ENCODE data around the gene ASTN1.

Gene ASTN1

DNA sequence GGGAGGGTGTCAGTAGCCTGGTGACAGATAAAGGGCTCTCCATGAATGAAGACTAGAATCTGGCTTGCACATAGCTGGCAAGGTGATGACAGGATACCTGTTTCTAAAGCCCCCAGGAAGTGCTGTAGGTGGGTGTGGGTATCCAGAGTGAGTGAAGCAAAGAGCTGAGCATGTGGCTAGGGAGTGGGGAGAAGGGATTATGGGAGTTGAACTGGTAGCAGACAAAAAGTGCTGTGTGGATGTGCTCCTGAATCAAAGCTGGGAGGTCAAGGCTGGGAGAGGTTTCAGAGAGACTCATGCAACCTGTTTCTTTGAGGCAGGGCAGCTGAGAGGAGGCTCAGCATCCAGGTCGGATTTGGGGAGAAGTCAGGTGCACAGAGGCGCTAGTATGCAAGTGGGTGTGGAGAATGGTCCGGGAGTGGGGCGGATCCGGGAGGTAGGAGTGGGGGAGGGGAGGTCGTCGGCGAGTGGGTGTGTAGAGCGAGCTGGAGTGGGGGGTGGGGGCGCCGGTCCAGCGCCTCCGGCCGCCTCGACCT is 600 bp downstream of the ASTN1 start:
- no peak for DNase-seq (ENCODE audit: low spot score)

DNA sequence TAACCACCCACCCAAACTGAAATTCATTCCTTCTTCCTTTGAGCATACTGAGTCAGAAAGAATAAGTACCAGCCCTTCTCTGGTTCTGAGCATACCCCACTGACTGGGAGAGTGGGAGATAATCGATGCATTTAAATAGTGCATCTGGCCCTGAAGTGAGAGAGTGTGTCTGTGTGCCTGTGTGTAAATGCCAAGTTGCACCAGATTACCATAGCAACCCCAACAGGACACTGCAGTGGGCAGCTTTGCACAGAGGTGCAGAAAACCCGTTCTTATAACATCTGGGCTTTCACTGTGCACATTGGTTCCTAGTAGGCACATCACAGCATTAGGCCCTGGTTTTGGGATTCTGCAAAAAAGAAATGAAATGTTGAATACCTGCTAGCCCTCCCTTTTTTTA is 2.3 kb downstream of the ASTN1 start:
- no peak for DNase-seq (ENCODE audit: low spot score)

DNA sequence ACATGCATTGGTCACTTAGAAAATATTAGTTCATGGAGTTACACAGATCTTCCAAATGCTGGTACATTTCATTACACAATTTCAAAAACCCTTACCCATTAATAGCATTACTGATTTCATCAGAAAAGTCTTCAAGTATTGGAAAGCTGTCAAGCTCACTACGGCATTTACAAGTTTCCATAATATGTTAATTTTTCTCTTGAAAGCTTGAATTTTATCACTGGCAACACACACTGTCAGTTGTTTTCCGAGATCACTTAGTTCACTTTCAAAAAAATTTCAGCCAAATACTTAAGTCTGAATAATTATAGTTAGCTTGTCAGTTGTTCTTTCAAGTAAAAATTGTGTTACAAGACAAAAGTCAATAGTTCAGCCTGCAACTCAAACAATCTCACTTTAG is 18.0 kb downstream of the ASTN1 start:
- no peak for DNase-seq (ENCODE audit: low spot score)

DNA sequence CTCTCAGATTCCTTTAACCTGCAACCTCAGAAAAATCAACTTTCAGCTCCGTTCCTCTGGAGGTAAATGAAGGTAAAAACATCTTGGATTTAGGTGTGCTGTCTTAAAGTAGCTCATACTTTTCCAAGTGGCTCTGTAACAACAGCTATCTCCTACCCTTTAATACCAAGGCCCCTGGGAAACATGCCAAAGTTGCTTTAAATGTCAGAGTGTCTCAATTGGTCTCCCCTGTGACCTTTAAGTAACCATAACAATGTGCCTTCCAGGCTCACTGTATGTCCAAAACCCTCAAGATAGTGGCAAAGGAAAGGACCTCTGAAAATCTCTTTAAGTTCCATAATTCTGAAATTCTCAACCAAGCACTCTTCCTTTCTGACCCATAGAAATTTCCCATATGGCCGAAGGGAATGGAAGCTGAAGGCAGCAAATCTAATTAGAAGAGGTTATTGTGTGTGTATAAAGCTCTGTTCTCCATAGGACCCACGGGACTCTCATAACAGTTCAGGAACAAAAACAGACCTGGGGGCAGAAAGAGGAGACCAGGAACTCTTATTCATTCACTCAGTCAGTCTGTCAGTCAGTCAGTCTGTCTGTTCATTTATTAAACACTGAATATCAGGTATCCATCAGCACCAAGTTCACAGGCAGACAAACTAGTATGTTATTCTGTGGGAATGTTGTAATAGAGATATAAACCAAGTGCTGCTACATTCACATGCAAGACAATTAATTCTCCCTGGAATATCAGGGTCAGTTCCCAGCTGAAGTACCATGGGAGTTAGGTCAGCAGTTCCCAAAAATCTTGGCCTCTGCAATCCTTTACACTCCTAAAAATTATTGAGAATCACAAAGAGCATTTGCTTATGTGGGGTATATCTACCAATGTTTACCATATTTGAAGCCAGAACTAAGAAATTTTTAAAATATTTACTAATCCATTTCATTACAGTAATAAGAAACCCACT is 19.1 kb downstream of the ASTN1 start:
- no peak for DNase-seq (ENCODE audit: low spot score)

GRCh38 chr1:177142791-177143271 is 21.7 kb downstream of the ASTN1 start:
- no peak for DNase-seq (ENCODE audit: low spot score)

GRCh38 chr1:177142010-177142409 is 22.5 kb downstream of the ASTN1 start:
- DNase-seq (ENCODE audit: low spot score) = no peak

- DNase-seq (ENCODE audit: low spot score) = no peak
Measured at GRCh38 chr1:177138347-177138746, 26.2 kb downstream of the ASTN1 start.

DNA sequence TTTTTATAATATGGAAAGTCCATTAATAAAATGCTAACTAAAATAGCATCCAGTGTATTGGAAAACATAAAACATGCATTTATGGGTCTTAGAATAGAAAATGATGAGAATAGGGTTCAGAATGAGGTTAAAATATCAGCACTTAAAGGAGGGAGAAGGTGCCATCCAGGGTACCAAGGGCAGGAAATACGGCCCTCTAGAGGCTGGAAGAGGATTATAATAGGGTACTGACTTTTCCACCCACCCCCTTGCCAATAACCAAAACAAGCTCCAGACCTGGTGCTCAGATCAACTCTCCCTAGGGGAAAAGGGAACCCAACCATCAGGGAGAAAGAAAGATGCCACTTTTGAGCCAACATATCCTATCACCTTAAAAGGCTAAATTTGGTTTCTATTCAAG is 26.7 kb downstream of the ASTN1 start:
- no peak for DNase-seq (ENCODE audit: low spot score)

DNA sequence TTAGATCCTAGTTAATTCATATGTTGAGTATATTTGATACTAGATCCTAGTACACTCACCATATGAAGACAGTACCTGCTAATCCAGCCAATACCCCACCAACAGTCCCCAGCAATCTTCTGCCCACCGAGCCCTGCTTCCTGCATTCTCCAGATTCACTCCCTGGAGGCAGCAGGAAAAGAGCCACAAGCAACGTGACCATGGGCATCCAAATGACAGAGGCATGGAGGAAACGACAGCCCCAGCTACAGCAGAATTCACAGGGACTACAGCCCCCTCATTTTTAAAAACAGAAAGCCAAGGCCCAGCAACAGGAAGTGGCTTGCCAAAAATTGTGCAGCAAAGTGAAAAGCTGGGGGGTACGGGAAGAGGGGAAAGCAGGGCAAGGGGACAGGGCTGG is 29.3 kb downstream of the ASTN1 start:
- no peak for DNase-seq (ENCODE audit: low spot score)

GRCh38 chr1:177133977-177134538 is 30.5 kb downstream of the ASTN1 start:
- no peak for DNase-seq (ENCODE audit: low spot score)

DNA sequence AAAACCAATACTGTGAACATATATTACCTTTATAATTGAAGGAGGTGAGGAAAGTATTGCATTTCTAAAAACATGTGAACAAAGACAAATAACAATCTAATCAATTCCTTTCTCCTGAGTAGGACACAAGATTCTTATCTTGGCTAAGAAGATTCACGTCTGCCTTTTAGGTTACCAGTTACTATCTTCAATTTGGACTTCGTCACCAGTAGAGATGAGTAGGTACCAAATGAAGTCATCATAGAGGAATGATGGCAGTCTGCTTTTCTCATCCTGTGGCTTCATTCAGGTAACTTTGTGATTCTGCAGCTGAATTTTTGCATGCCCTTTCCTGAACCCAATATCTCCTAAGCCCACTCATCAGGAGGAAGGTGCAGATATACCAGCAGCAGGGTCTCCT is 32.4 kb downstream of the ASTN1 start:
- no peak for DNase-seq (ENCODE audit: low spot score)

DNA sequence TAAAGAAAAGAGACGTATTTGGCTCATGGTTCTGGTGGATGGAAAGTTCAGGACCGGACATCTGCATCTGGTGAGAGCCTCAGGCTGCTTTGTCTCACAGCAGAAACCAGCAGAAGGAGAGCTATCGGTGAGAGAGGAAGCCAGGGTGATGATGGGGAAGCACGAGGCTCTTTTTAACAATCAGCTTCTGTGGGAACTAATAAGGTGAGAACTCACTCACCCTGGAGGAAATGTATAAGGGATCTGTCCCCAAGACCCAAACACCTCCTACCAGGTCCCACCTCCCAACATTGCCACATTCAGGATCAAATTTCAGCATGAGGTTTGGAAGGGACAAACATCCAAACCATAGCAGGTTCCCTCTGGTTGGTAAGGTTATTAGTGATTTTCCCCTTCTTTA is 32.8 kb downstream of the ASTN1 start:
- no peak for DNase-seq (ENCODE audit: low spot score)

- no peak for DNase-seq (ENCODE audit: low spot score)
Measured at GRCh38 chr1:177130451-177130945, 34.0 kb downstream of the ASTN1 start.

DNA sequence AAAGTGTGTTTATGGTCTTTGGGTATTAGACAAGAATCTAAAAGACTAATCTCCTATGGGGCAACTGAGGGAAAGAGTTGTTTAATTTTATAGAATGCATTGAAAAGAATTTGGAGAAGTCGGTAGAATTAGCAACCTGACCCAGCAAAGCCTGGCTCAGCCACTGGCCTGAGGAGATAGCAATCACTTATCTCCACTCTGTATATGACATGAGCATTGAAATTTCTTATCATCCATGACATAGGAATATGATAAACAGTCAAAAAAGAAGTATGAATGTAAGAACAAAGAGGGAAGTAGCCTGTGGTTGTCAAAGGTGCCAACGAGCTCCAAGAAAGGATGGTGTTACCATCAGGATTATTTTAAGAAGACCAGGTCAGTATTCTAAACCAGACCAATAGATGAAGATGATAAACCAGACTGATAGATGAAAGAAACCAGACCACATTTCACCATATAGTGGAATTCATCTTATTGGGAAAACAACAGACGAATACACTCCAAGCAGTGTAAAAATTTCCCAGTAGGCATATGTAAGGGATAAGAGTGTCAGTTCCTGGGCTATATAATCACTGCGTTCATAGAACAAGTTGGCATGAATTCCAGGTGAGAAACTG is 35.7 kb downstream of the ASTN1 start:
- no peak for DNase-seq (ENCODE audit: low spot score)

GRCh38 chr1:177126267-177126666 is 38.2 kb downstream of the ASTN1 start:
- no peak for DNase-seq (ENCODE audit: low spot score)

DNA sequence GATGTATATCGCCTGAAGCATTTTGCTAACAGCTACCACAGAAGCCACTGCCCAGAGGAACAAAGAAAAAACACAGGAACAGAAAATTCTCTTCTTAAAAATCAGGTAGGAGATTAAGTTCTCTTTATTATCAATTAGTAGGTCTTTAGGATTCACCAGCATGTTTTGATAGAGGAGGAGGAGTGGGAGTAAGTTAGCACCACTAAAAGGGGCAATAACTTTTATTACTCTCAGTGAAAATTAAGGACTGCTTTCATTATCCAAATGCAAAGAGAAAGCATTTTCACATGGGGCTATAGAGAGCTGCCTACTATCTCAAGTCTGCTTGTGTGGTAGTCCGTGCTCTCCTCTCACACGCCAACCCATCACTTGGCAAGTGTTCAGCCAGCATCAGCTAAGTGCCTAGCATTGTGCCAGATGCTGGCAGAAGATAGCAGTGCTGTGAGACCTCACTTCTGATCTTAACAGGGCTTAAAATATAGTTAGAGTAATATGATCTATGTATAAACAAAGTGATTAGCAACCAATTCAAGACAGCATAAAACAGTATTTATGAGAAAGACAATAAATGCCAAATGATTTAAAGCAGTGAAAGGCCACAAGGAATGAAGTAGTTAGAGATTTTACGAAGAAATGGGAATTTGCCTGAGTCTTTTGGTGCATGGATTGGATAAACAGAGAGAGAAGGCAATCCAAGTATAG is 39.8 kb downstream of the ASTN1 start:
- no peak for DNase-seq (ENCODE audit: low spot score)

GRCh38 chr1:177122461-177123251 is 41.9 kb downstream of the ASTN1 start:
- no peak for DNase-seq (ENCODE audit: low spot score)

- no peak for DNase-seq (ENCODE audit: low spot score)
Measured at GRCh38 chr1:177119311-177119710, 45.2 kb downstream of the ASTN1 start.

- no peak for DNase-seq (ENCODE audit: low spot score)
Measured at GRCh38 chr1:177118901-177119300, 45.6 kb downstream of the ASTN1 start.

- DNase-seq (ENCODE audit: low spot score) = no peak
Measured at GRCh38 chr1:177116941-177117340, 47.6 kb downstream of the ASTN1 start.
